Neuronal stem cell (in vitro differentiated cells): Measurements from ENCODE around the gene MAPK14.
"Not testable (repeated sequence)": the region's sequence is repeated elsewhere in the genome, so short reads cannot be mapped to it uniquely, and the experiment has no call there.

ENCODE experiments used
- DNase-seq: peaks from one replicate; pipeline ENCODE4 v3.0.0-alpha.2; 2013; ENCODE audit warnings: low spot score
- H2AFZ ChIP-seq: one replicate; pipeline ENCODE4 v1.6.1; 2013; ENCODE audit warnings: mild to moderate bottlenecking, low read length, inconsistent platforms
- H2AK5ac ChIP-seq: 2 replicates; pipeline ENCODE4 v1.6.1; 2013; ENCODE audit warnings: low read depth, mild to moderate bottlenecking, inconsistent platforms, low read length, moderate library complexity, mixed read lengths
- H2BK120ac ChIP-seq: 2 replicates; pipeline ENCODE4 v1.6.1; 2013; ENCODE audit warnings: low read depth, mild to moderate bottlenecking, inconsistent platforms, low read length, moderate library complexity, mixed read lengths
- H2BK12ac ChIP-seq: one replicate; pipeline ENCODE4 v1.6.1; 2013; ENCODE audit warnings: low read length, inconsistent platforms
- H2BK15ac ChIP-seq: 2 replicates; pipeline ENCODE4 v1.6.1; 2013; ENCODE audit warnings: mild to moderate bottlenecking, low read length, inconsistent platforms, mixed read lengths
- H2BK5ac ChIP-seq: one replicate; pipeline ENCODE4 v1.6.1; 2013; ENCODE audit warnings: inconsistent platforms, mild to moderate bottlenecking, low read length, moderate library complexity
- H3K14ac ChIP-seq: one replicate; pipeline ENCODE4 v1.6.1; 2013; ENCODE audit warnings: low read length, inconsistent platforms
- H3K18ac ChIP-seq: 2 replicates; pipeline ENCODE4 v1.6.1; 2013; ENCODE audit warnings: low read length, inconsistent platforms
- H3K23ac ChIP-seq: 2 replicates; pipeline ENCODE4 v1.6.1; 2013; ENCODE audit warnings: low read depth, mild to moderate bottlenecking, mixed read lengths, low read length, inconsistent platforms; ENCODE audit not compliant: poor library complexity
- H3K27ac ChIP-seq: replicated peaks from 3 replicates; pipeline ENCODE4 v1.5.1; 2013; ENCODE audit warnings: low read length, inconsistent platforms
- H3K27me3 ChIP-seq, 3 experiments: 2 replicates each; pipeline ENCODE4 v1.6.1; 2013; ENCODE audit warnings: low read length in 3 of 3, mild to moderate bottlenecking in 2 of 3, inconsistent platforms in 1 of 3, low read depth in 1 of 3, mixed read lengths in 1 of 3, moderate library complexity in 1 of 3; ENCODE audit not compliant: control insufficient read depth in 3 of 3, insufficient read depth in 3 of 3
- H3K36me3 ChIP-seq, 2 donors: replicated peaks in 1 of 2; 2 replicates each; pipeline ENCODE4 v1.6.1; 2013; ENCODE audit warnings: low read length in 2 of 2; ENCODE audit not compliant: control insufficient read depth in 2 of 2, insufficient read depth in 2 of 2
- H3K4ac ChIP-seq: 2 replicates; pipeline ENCODE4 v1.6.1; 2013; ENCODE audit warnings: inconsistent platforms, mild to moderate bottlenecking, low read length, moderate library complexity
- H3K4me1 ChIP-seq, 2 donors: 1 replicate in 1 of 2; 2 replicates in 1 of 2; pipeline ENCODE4 v1.6.1; 2013; ENCODE audit warnings: low read length in 2 of 2, low read depth in 1 of 2; ENCODE audit not compliant: control insufficient read depth in 2 of 2, insufficient read depth in 1 of 2
- H3K4me2 ChIP-seq: one replicate; pipeline ENCODE4 v1.6.1; 2013; ENCODE audit warnings: mild to moderate bottlenecking, low read length, inconsistent platforms; ENCODE audit not compliant: insufficient read depth, poor library complexity, severe bottlenecking
- H3K4me3 ChIP-seq, 2 donors: 2 replicates each; pipeline ENCODE4 v1.5.1; 2013; ENCODE audit warnings: low read length in 2 of 2, mild to moderate bottlenecking in 2 of 2, inconsistent platforms in 1 of 2, moderate library complexity in 1 of 2
- H3K79me1 ChIP-seq: one replicate; pipeline ENCODE4 v1.6.1; 2013; ENCODE audit warnings: low read depth, mild to moderate bottlenecking, inconsistent platforms, low read length, moderate library complexity
- H3K9ac ChIP-seq: one replicate; pipeline ENCODE4 v1.6.1; 2013; ENCODE audit warnings: mild to moderate bottlenecking, low read depth, low read length, inconsistent platforms; ENCODE audit not compliant: poor library complexity
- H3K9me3 ChIP-seq, 2 donors: replicated peaks in 1 of 2; 2 replicates each; pipeline versions ENCODE3 to v1.6.1; 2013; ENCODE audit warnings: low read length in 2 of 2, mild to moderate bottlenecking in 2 of 2, inconsistent platforms in 1 of 2, low read depth in 1 of 2, mixed read lengths in 1 of 2, moderate library complexity in 1 of 2; ENCODE audit not compliant: control insufficient read depth in 2 of 2, insufficient read depth in 1 of 2
- H4K8ac ChIP-seq: one replicate; pipeline ENCODE4 v1.6.1; 2013; ENCODE audit warnings: low read depth, mild to moderate bottlenecking, inconsistent platforms, low read length, moderate library complexity
- H4K91ac ChIP-seq: one replicate; pipeline ENCODE4 v1.6.1; 2013; ENCODE audit warnings: low read length, low read depth, mild to moderate bottlenecking, inconsistent platforms; ENCODE audit not compliant: poor library complexity
- WGBS, 2 donors: extraction: QIAGEN DNeasy Blood & Tissue Kit; methylation state at CpG; one replicate each; pipeline ENCODE4 v1.1.7; 2013; ENCODE audit warnings: missing lambda C conversion rate in 2 of 2, mixed read lengths in 1 of 2; ENCODE audit not compliant: insufficient read length in 2 of 2, insufficient replicate concordance in 1 of 2; ENCODE audit errors: extremely low coverage in 2 of 2; 5-methylcytosine and 5-hydroxymethylcytosine counted together

Gene MAPK14

GRCh38 chr6:35988047-35988446 is 39.6 kb upstream of the MAPK14 start:
- no CpG with 5 or more reads among the region's 9 CpGs for WGBS, 2 donors

GRCh38 chr6:35993150-35993549 is 34.5 kb upstream of the MAPK14 start:
- Histone ChIP-seq H3K79me1 (no peaks in the 10 kb centered on the region), H3K4me2 (no peak overlapping the region), H2AFZ (no peak overlapping the region), H4K8ac (no peak overlapping the region), H2AK5ac (no peak overlapping the region), H3K4me1 (peaks cover 0 to 2% of the 10 kb centered on the region in 2 donors), H3K9me3 (no peaks in the 10 kb centered on the region), H3K36me3 (no peaks in the 10 kb centered on the region), H3K27ac (no peak overlapping the region), H3K18ac (no peak overlapping the region), H2BK120ac (no peak overlapping the region), H3K14ac (no peak overlapping the region), H3K9ac (no peak overlapping the region), H2BK12ac (no peak overlapping the region), H4K91ac (no peak overlapping the region), H2BK15ac (no peak overlapping the region), H3K23ac (no peak overlapping the region), H3K4ac (no peak overlapping the region), H3K4me3 (no peak overlapping the region), H3K27me3 (no peaks in the 10 kb centered on the region), H2BK5ac (no peak overlapping the region)
- WGBS, 2 donors = no CpG with 5 or more reads among the region's 3 CpGs
- no peak for DNase-seq

More at GRCh38 chr6:35988047-35988446, 39.6 kb upstream of the MAPK14 start:
- not testable (repeated sequence) for H3K79me1 ChIP-seq, H3K36me3 ChIP-seq, H4K91ac ChIP-seq, DNase-seq, H3K27ac ChIP-seq, H2BK15ac ChIP-seq, H3K4me3 ChIP-seq, H3K23ac ChIP-seq, H2BK12ac ChIP-seq, H4K8ac ChIP-seq, H3K9ac ChIP-seq, H3K14ac ChIP-seq, H3K4ac ChIP-seq, H2AK5ac ChIP-seq, H2BK5ac ChIP-seq, H3K4me1 ChIP-seq, H2BK120ac ChIP-seq, H3K4me2 ChIP-seq, H2AFZ ChIP-seq, H3K9me3 ChIP-seq, H3K18ac ChIP-seq
- H3K27me3 ChIP-seq = peaks cover 0 to 10% (median 0%) of the 10 kb centered on the region in 3 experiments

- H3K14ac ChIP-seq = no peak overlapping the region
- no peak for DNase-seq
- H3K4me3 ChIP-seq = no peak overlapping the region
- H2BK15ac ChIP-seq = no peak overlapping the region
- no peak overlapping the region for H4K91ac ChIP-seq
- no peaks in the 10 kb centered on the region for H3K4me1 ChIP-seq
- no peak overlapping the region for H2AFZ ChIP-seq
- no peaks in the 10 kb centered on the region for H3K36me3 ChIP-seq
- no peak overlapping the region for H2AK5ac ChIP-seq
- H3K23ac ChIP-seq = no peak overlapping the region
- peaks cover 0 to 3% (median 0%) of the 10 kb centered on the region in 3 experiments for H3K27me3 ChIP-seq
- no CpG with 5 or more reads among the region's 1 CpG for WGBS, 2 donors
- no peaks in the 10 kb centered on the region for H3K9me3 ChIP-seq
- H3K4ac ChIP-seq = no peak overlapping the region
- no peak overlapping the region for H2BK5ac ChIP-seq
- H2BK12ac ChIP-seq = no peak overlapping the region
- no peak overlapping the region for H4K8ac ChIP-seq
- H3K79me1 ChIP-seq = no peaks in the 10 kb centered on the region
- no peak overlapping the region for H3K18ac ChIP-seq
- H3K9ac ChIP-seq = no peak overlapping the region
- H3K4me2 ChIP-seq = no peak overlapping the region
- no peak overlapping the region for H2BK120ac ChIP-seq
- no peak overlapping the region for H3K27ac ChIP-seq
These were observed 27.2 kb upstream of the MAPK14 start for GRCh38 chr6:36000451-36000850.

GRCh38 chr6:36015666-36016065 is 11.9 kb upstream of the MAPK14 start:
- H3K27ac ChIP-seq = no peak overlapping the region
- no peaks in the 10 kb centered on the region for H3K9me3 ChIP-seq
- no peaks in the 10 kb centered on the region for H3K79me1 ChIP-seq
- H3K27me3 ChIP-seq = peaks cover 0 to 32% (median 0%) of the 10 kb centered on the region in 3 experiments
- H3K18ac ChIP-seq = no peak overlapping the region
- no peak overlapping the region for H2BK15ac ChIP-seq
- no peak overlapping the region for H3K23ac ChIP-seq
- no peak overlapping the region for H3K4me2 ChIP-seq
- H3K4me3 ChIP-seq = no peak overlapping the region
- no peak overlapping the region for H2BK5ac ChIP-seq
- H3K4me1 ChIP-seq = no peaks in the 10 kb centered on the region
- H4K91ac ChIP-seq = no peak overlapping the region
- H2AFZ ChIP-seq = no peak overlapping the region
- H3K36me3 ChIP-seq = no peaks in the 10 kb centered on the region
- H2BK12ac ChIP-seq = no peak overlapping the region
- WGBS, 2 donors = no CpG with 5 or more reads among the region's 4 CpGs
- no peak overlapping the region for H3K14ac ChIP-seq
- H3K9ac ChIP-seq = no peak overlapping the region
- no peak overlapping the region for H2AK5ac ChIP-seq
- H4K8ac ChIP-seq = no peak overlapping the region
- no peak overlapping the region for H2BK120ac ChIP-seq
- H3K4ac ChIP-seq = no peak overlapping the region
- DNase-seq = no peak
